Fibroblast of mammary gland (primary cell): Measurements from ENCODE around the gene TMEM164.

Experiments
- DNase-seq: peaks from one replicate; pipeline ENCODE4 v3.0.0-alpha.2; 2010; ENCODE audit warnings: low read depth
- H3K4me3 ChIP-seq: 2 replicates; pipeline ENCODE4 v1.5.1; 2011; ENCODE audit warnings: low read depth, mild to moderate bottlenecking, low read length, moderate library complexity; ENCODE audit not compliant: control insufficient read depth
- TF ChIP-seq, protein P1 (sequence below): conservative IDR thresholded peaks from 2 replicates; pipeline ENCODE4 v1.5.1; 2011; ENCODE audit warnings: low read depth, low read length, inconsistent platforms; ENCODE audit not compliant: control insufficient read depth, insufficient read depth

Gene TMEM164

DNA sequence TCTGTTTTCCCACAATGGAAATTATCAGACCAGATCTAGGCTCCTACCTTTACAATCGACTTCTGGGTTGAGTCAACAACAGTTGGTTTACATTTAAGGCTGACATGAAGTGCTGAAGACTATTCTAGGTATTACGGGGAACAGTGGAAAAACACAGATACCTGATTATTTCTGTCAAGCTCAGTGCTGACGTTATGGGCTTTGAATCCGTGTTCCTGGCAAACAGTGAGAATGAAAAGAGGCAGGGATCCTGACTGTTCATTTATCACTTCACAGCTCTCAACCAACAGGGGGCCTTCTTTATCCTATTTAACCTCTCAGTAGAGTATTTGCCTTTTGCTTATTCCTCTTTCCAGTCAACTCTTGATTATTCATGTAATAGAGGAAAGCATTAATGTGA, 43.1 kb downstream of the TMEM164 start:
- TF ChIP-seq, protein P1, sequence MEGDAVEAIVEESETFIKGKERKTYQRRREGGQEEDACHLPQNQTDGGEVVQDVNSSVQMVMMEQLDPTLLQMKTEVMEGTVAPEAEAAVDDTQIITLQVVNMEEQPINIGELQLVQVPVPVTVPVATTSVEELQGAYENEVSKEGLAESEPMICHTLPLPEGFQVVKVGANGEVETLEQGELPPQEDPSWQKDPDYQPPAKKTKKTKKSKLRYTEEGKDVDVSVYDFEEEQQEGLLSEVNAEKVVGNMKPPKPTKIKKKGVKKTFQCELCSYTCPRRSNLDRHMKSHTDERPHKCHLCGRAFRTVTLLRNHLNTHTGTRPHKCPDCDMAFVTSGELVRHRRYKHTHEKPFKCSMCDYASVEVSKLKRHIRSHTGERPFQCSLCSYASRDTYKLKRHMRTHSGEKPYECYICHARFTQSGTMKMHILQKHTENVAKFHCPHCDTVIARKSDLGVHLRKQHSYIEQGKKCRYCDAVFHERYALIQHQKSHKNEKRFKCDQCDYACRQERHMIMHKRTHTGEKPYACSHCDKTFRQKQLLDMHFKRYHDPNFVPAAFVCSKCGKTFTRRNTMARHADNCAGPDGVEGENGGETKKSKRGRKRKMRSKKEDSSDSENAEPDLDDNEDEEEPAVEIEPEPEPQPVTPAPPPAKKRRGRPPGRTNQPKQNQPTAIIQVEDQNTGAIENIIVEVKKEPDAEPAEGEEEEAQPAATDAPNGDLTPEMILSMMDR: peak; percentile 8
- peak; percentile 22 for DNase-seq
- no peak overlapping the region for H3K4me3 ChIP-seq

DNA sequence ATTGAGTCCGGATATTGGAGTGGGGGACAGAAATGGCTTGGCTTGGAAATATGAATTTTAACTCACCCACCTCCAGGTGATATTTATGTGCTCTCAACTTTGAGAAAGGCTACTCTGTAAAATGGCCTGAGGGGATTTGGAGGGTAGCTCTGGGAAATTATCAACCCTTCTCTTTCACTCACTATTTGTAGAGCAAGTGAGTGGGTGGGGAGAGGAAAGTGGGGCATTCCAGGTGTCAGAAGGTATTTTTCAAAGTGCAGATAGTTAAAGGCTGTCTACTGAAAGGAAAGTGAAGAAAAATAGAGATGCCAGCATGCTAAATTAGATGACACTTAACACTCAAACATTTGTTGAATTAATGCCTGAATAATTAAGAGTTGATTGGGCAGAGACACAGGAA, 44.1 kb downstream of the TMEM164 start:
- no peak for DNase-seq
- H3K4me3 ChIP-seq: no peak overlapping the region
- TF ChIP-seq, protein P1: no peak

DNA sequence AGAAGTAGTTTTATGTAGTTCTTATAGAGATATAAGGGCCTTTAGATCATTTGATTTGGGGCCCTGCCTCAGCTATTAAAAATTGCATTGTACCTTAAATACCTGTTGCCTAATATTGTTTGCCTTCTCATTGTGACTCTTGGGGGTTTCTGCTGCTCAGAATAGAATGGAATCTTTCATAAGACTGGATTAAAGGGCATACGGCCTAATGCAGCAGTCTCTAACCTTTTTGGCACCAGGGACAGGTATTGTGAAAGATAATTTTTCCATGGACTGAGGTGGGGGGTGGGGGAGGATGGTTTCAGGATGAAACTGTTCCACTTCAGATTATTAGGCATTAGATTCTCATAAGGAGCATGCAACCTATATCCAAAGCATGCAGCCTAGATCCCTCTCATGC, 46.2 kb downstream of the TMEM164 start:
- TF ChIP-seq, protein P1: no peak
- no peak for DNase-seq
- H3K4me3 ChIP-seq: no peak overlapping the region

DNA sequence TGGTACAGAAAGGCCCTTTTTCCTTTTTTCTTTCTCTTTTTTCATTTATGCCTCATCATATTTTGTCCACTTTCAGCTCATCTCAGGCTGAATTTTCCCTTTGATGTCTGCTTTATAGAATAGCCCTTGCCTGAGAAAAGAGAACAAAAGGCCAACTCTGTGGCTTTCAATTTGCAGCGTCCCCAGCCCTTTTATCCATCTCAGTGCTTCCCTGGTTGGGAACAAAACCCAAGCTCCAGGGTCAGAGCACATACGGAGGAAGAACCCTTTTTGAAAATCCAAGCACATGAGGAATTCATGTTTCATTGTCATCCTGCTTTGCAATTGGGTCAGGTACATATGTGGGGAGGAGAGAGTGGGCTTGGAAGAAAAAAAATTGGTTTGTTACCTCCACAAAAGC, 47.5 kb downstream of the TMEM164 start:
- H3K4me3 ChIP-seq: no peak overlapping the region
- TF ChIP-seq, protein P1: no peak
- DNase-seq: no peak

DNA sequence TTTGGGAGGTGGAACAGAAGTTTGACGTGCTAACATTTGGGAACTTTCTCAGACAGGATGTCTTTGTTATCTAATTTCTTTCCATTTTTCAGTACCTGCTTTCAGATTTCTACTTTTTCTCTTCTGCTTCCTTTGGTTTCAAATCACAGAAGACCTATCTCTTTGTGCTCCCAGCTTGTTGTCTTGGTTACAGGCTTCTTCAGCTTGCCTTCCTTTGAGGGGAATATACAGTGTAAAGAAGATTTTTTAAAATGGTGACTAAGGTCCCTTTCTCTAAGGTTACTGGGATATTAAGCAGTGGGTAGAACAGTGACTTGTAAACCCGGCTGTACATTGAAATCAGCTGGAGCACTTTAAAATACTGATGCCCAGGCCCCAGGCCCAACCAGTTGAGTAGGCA, 48.0 kb downstream of the TMEM164 start:
- DNase-seq: no peak
- TF ChIP-seq, protein P1: no peak
- H3K4me3 ChIP-seq: no peak overlapping the region

DNA sequence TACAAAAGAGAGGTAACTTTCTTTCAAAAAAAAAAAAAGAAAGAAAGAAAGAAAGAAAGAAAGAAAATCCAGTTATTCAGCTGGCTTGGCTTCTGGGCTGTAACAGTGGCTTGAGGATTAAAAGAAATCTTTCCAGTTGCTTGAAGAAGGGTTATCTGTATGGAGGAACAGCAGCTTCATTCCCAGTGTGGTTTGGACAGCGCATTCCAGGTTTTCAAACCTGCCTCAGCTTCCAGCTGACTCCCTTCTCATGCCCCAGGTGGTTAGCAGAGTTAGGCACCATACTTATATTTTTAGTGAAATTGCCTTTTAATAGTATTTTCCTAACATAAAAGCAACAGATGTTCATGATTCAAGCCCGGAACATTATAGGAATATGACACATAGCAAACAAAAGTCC, 48.6 kb downstream of the TMEM164 start:
- no peak for DNase-seq
- TF ChIP-seq, protein P1: no peak
- no peak overlapping the region for H3K4me3 ChIP-seq

DNA sequence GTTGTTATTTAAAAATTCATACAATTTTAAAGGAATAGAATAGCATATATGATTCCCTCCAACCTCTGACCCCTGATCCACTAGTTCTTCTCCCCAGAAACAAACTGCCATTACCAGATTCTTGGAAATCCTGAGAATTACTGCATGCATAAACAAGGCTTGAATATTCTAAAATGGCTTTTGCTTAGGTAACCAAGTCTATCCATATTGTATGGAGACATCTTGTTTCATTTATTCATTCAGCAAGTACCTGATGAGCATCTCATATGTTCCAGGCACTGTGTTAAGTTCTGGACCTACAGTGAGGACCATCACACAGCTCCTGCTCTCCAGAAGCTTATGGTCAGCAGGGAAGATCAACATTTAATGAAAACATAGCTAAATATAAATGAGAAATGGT, 49.4 kb downstream of the TMEM164 start:
- DNase-seq: no peak
- no peak overlapping the region for H3K4me3 ChIP-seq
- TF ChIP-seq, protein P1: no peak
